ENCODE results near the gene PFKFB3.
"Not testable (repeated sequence)": the region's sequence is repeated elsewhere in the genome, so short reads cannot be mapped to it uniquely, and the experiment has no call there.

Gene PFKFB3

GRCh38 chr10:6296425-6296824 is 93.7 kb downstream of the PFKFB3 start:
- not testable (repeated sequence) for H3K4me3 ChIP-seq (ENCODE audit: low read depth, low read length); H3K4me1 ChIP-seq (ENCODE audit: control insufficient read depth, insufficient read depth, low read length); H3K27me3 ChIP-seq (ENCODE audit: control insufficient read depth, insufficient read depth, low read length); H3K36me3 ChIP-seq (ENCODE audit: control insufficient read depth, insufficient read depth, low read length); H3K9me3 ChIP-seq (ENCODE audit: control insufficient read depth, insufficient read depth, low read length); H3K27ac ChIP-seq (ENCODE audit: low read depth, low read length); H3K9ac ChIP-seq (ENCODE audit: low read depth, low read length)

GRCh38 chr10:6296828-6297251 is 94.1 kb downstream of the PFKFB3 start:
- no peaks in the 10 kb centered on the region for H3K27me3 ChIP-seq (ENCODE audit: control insufficient read depth, insufficient read depth, low read length)
- no peak overlapping the region for H3K4me3 ChIP-seq (ENCODE audit: low read depth, low read length)
- no peak overlapping the region for H3K9ac ChIP-seq (ENCODE audit: low read depth, low read length)
- no peaks in the 10 kb centered on the region for H3K36me3 ChIP-seq (ENCODE audit: control insufficient read depth, insufficient read depth, low read length)
- no peaks in the 10 kb centered on the region for H3K4me1 ChIP-seq (ENCODE audit: control insufficient read depth, insufficient read depth, low read length)
- H3K27ac ChIP-seq (ENCODE audit: low read depth, low read length), result no peak overlapping the region
- no peaks in the 10 kb centered on the region for H3K9me3 ChIP-seq (ENCODE audit: control insufficient read depth, insufficient read depth, low read length)

GRCh38 chr10:6297522-6297921 is 94.8 kb downstream of the PFKFB3 start:
- Histone ChIP-seq H3K4me1 (ENCODE audit: control insufficient read depth, insufficient read depth, low read length) (no peaks in the 10 kb centered on the region), H3K27me3 (ENCODE audit: control insufficient read depth, insufficient read depth, low read length) (no peaks in the 10 kb centered on the region), H3K9me3 (ENCODE audit: control insufficient read depth, insufficient read depth, low read length) (no peaks in the 10 kb centered on the region), H3K36me3 (ENCODE audit: control insufficient read depth, insufficient read depth, low read length) (no peaks in the 10 kb centered on the region), H3K4me3 (ENCODE audit: low read depth, low read length) (no peak overlapping the region), H3K9ac (ENCODE audit: low read depth, low read length) (no peak overlapping the region), H3K27ac (ENCODE audit: low read depth, low read length) (no peak overlapping the region)

GRCh38 chr10:6297951-6298381 is 95.2 kb downstream of the PFKFB3 start:
- Histone ChIP-seq H3K4me3 (ENCODE audit: low read depth, low read length) (no peak overlapping the region), H3K9me3 (ENCODE audit: control insufficient read depth, insufficient read depth, low read length) (no peaks in the 10 kb centered on the region), H3K27me3 (ENCODE audit: control insufficient read depth, insufficient read depth, low read length) (no peaks in the 10 kb centered on the region), H3K36me3 (ENCODE audit: control insufficient read depth, insufficient read depth, low read length) (no peaks in the 10 kb centered on the region), H3K27ac (ENCODE audit: low read depth, low read length) (no peak overlapping the region), H3K9ac (ENCODE audit: low read depth, low read length) (no peak overlapping the region), H3K4me1 (ENCODE audit: control insufficient read depth, insufficient read depth, low read length) (no peaks in the 10 kb centered on the region)

GRCh38 chr10:6298428-6298827 is 95.7 kb downstream of the PFKFB3 start:
- Histone ChIP-seq H3K4me1 (ENCODE audit: control insufficient read depth, insufficient read depth, low read length) (no peaks in the 10 kb centered on the region), H3K27me3 (ENCODE audit: control insufficient read depth, insufficient read depth, low read length) (no peaks in the 10 kb centered on the region), H3K9me3 (ENCODE audit: control insufficient read depth, insufficient read depth, low read length) (no peaks in the 10 kb centered on the region), H3K9ac (ENCODE audit: low read depth, low read length) (no peak overlapping the region), H3K4me3 (ENCODE audit: low read depth, low read length) (no peak overlapping the region), H3K36me3 (ENCODE audit: control insufficient read depth, insufficient read depth, low read length) (no peaks in the 10 kb centered on the region), H3K27ac (ENCODE audit: low read depth, low read length) (no peak overlapping the region)

- Histone ChIP-seq H3K27ac (ENCODE audit: low read depth, low read length) (no peak overlapping the region), H3K27me3 (ENCODE audit: control insufficient read depth, insufficient read depth, low read length) (no peaks in the 10 kb centered on the region), H3K36me3 (ENCODE audit: control insufficient read depth, insufficient read depth, low read length) (no peaks in the 10 kb centered on the region), H3K9ac (ENCODE audit: low read depth, low read length) (no peak overlapping the region), H3K9me3 (ENCODE audit: control insufficient read depth, insufficient read depth, low read length) (no peaks in the 10 kb centered on the region), H3K4me1 (ENCODE audit: control insufficient read depth, insufficient read depth, low read length) (no peaks in the 10 kb centered on the region), H3K4me3 (ENCODE audit: low read depth, low read length) (no peak overlapping the region)
These were observed 96.5 kb downstream of the PFKFB3 start for GRCh38 chr10:6299234-6299633.

GRCh38 chr10:6299743-6300105 is 97.0 kb downstream of the PFKFB3 start:
- H3K4me1 ChIP-seq (ENCODE audit: control insufficient read depth, insufficient read depth, low read length), result no peaks in the 10 kb centered on the region

GRCh38 chr10:6300106-6300783 is 97.5 kb downstream of the PFKFB3 start:
- H3K4me1 ChIP-seq (ENCODE audit: control insufficient read depth, insufficient read depth, low read length), result no peaks in the 10 kb centered on the region
- no peak overlapping the region for H3K4me3 ChIP-seq (ENCODE audit: low read depth, low read length)
- H3K9ac ChIP-seq (ENCODE audit: low read depth, low read length), result no peak overlapping the region
- H3K36me3 ChIP-seq (ENCODE audit: control insufficient read depth, insufficient read depth, low read length), result no peaks in the 10 kb centered on the region
- H3K27ac ChIP-seq (ENCODE audit: low read depth, low read length), result no peak overlapping the region
- no peaks in the 10 kb centered on the region for H3K27me3 ChIP-seq (ENCODE audit: control insufficient read depth, insufficient read depth, low read length)
- H3K9me3 ChIP-seq (ENCODE audit: control insufficient read depth, insufficient read depth, low read length), result no peaks in the 10 kb centered on the region

More at GRCh38 chr10:6299743-6300105, 97.0 kb downstream of the PFKFB3 start:
- Histone ChIP-seq H3K9ac (ENCODE audit: low read depth, low read length) (no peak overlapping the region), H3K4me3 (ENCODE audit: low read depth, low read length) (no peak overlapping the region), H3K27me3 (ENCODE audit: control insufficient read depth, insufficient read depth, low read length) (no peaks in the 10 kb centered on the region), H3K27ac (ENCODE audit: low read depth, low read length) (no peak overlapping the region), H3K36me3 (ENCODE audit: control insufficient read depth, insufficient read depth, low read length) (no peaks in the 10 kb centered on the region), H3K9me3 (ENCODE audit: control insufficient read depth, insufficient read depth, low read length) (no peaks in the 10 kb centered on the region)

- no peaks in the 10 kb centered on the region for H3K36me3 ChIP-seq (ENCODE audit: control insufficient read depth, insufficient read depth, low read length)
- H3K4me3 ChIP-seq (ENCODE audit: low read depth, low read length), result no peak overlapping the region
- no peak overlapping the region for H3K9ac ChIP-seq (ENCODE audit: low read depth, low read length)
- no peaks in the 10 kb centered on the region for H3K27me3 ChIP-seq (ENCODE audit: control insufficient read depth, insufficient read depth, low read length)
- no peak overlapping the region for H3K27ac ChIP-seq (ENCODE audit: low read depth, low read length)
- H3K9me3 ChIP-seq (ENCODE audit: control insufficient read depth, insufficient read depth, low read length), result no peaks in the 10 kb centered on the region
- no peaks in the 10 kb centered on the region for H3K4me1 ChIP-seq (ENCODE audit: control insufficient read depth, insufficient read depth, low read length)
These were observed 98.2 kb downstream of the PFKFB3 start for GRCh38 chr10:6300784-6301460.

GRCh38 chr10:6301488-6302075 is 98.8 kb downstream of the PFKFB3 start:
- H3K27me3 ChIP-seq (ENCODE audit: control insufficient read depth, insufficient read depth, low read length), result no peaks in the 10 kb centered on the region
- no peak overlapping the region for H3K27ac ChIP-seq (ENCODE audit: low read depth, low read length)
- no peak overlapping the region for H3K9ac ChIP-seq (ENCODE audit: low read depth, low read length)
- no peaks in the 10 kb centered on the region for H3K9me3 ChIP-seq (ENCODE audit: control insufficient read depth, insufficient read depth, low read length)
- H3K4me3 ChIP-seq (ENCODE audit: low read depth, low read length), result no peak overlapping the region
- H3K4me1 ChIP-seq (ENCODE audit: control insufficient read depth, insufficient read depth, low read length), result no peaks in the 10 kb centered on the region
- no peaks in the 10 kb centered on the region for H3K36me3 ChIP-seq (ENCODE audit: control insufficient read depth, insufficient read depth, low read length)

All from HUES48 (cell line).